ENCODE measurements around the gene MARK3. TPM values are rescaled to one million over a fixed set of nuclear protein-coding genes. Genes with fewer than 3 reads are reported as not detected.

The MARK3 gene
- total RNA-seq, 1 experiment from 2014 or later: 81.9 TPM

DNA sequence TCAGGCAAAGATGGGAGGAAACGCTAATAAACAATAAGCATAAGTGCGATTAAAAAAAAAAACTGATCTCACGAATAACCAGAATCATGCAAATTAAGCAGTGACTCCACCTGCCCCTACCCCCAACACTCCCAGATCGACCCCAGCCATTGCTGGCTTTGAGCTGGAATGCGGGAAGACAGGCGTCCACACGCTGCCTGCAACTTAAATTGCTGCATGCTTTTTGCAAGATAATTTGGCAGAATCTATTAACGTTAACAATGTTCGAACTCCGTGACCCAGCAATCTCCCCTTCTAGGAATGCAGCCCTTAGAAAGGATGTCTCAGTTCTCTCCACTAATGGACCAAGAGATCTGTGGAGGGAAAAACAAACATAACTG lies 138.3 kb downstream of the MARK3 start:
- H2AFZ ChIP-seq (ENCODE audit: low read length): no peak overlapping the region
- peak overlapping the region; percentile 36 for H3K4me2 ChIP-seq (ENCODE audit: insufficient read depth, insufficient read length, low read length)
- Mint-ChIP-seq H3K9me3 (peaks cover 4 to 5% of the 10 kb centered on the region in 2 experiments; a peak in 3 of 5 replicates), H3K27ac (no peak overlapping the region), H3K4me1 (peaks cover 21 to 42% of the 10 kb centered on the region in 2 experiments), H3K36me3 (ENCODE audit: insufficient read depth in 1 of 3, low read depth in 3 of 3) (peaks cover 10 to 15% (median 13%) of the 10 kb centered on the region in 3 experiments), H3K27me3 (ENCODE audit: low read depth) (peaks cover 35% of the 10 kb centered on the region), H3K4me3 (peak overlapping the region; percentile 59 to 77)
- H2BK12ac ChIP-seq (ENCODE audit: insufficient read length, low read depth, low read length): no peak overlapping the region
- H3K4ac ChIP-seq (ENCODE audit: low read depth, low read length): no peak overlapping the region
- no peak overlapping the region for H3K9ac ChIP-seq (ENCODE audit: extremely low read depth, insufficient read length, low read length)
- H4K5ac ChIP-seq (ENCODE audit: insufficient read length, low read depth, low read length): no peak overlapping the region
- H3K4me1 ChIP-seq (ENCODE audit: insufficient read depth, low read length): no peaks in the 10 kb centered on the region
- no peak overlapping the region for H2BK15ac ChIP-seq (ENCODE audit: low read depth, low read length)
- no peak overlapping the region for H3K18ac ChIP-seq (ENCODE audit: insufficient read length, low read depth, low read length)
- peaks cover 12% of the 10 kb centered on the region for H3K23me2 ChIP-seq (ENCODE audit: insufficient read length, low read depth, low read length, poor library complexity, severe bottlenecking)
- H2BK120ac ChIP-seq (ENCODE audit: low read depth, low read length, poor library complexity, severe bottlenecking): no peak overlapping the region
- no peak overlapping the region for H3K23ac ChIP-seq (ENCODE audit: insufficient read length, low read depth, low read length)
- no peak overlapping the region for H2BK5ac ChIP-seq (ENCODE audit: insufficient read length, low read length)
- peaks cover 7% of the 10 kb centered on the region; the same call in 1 of the 2 replicates for H3K27me3 ChIP-seq (ENCODE audit: insufficient read depth, low read length)
- TF ChIP-seq, protein P1, sequence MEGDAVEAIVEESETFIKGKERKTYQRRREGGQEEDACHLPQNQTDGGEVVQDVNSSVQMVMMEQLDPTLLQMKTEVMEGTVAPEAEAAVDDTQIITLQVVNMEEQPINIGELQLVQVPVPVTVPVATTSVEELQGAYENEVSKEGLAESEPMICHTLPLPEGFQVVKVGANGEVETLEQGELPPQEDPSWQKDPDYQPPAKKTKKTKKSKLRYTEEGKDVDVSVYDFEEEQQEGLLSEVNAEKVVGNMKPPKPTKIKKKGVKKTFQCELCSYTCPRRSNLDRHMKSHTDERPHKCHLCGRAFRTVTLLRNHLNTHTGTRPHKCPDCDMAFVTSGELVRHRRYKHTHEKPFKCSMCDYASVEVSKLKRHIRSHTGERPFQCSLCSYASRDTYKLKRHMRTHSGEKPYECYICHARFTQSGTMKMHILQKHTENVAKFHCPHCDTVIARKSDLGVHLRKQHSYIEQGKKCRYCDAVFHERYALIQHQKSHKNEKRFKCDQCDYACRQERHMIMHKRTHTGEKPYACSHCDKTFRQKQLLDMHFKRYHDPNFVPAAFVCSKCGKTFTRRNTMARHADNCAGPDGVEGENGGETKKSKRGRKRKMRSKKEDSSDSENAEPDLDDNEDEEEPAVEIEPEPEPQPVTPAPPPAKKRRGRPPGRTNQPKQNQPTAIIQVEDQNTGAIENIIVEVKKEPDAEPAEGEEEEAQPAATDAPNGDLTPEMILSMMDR (conservative IDR thresholded peaks at IDR 0.05): no peak
- DNase-seq: no peak
- no peak overlapping the region for H3K27ac ChIP-seq (ENCODE audit: insufficient read length, low read depth, low read length)
- H4K20me1 ChIP-seq (ENCODE audit: control insufficient read depth, insufficient read depth, insufficient read length): peaks cover 3% of the 10 kb centered on the region
- H4K91ac ChIP-seq (ENCODE audit: insufficient read length, low read depth, low read length): no peak overlapping the region
- H2AK5ac ChIP-seq (ENCODE audit: insufficient read length, low read length): no peak overlapping the region
- H3K79me1 ChIP-seq (ENCODE audit: insufficient read depth, low read depth, low read length, poor library complexity, severe bottlenecking): no peaks in the 10 kb centered on the region
- no CpG with 5 or more reads among the region's 10 CpGs for WGBS (ENCODE audit: extremely low coverage, insufficient read length, low lambda C conversion rate)
- H4K8ac ChIP-seq (replicated peaks; ENCODE audit: insufficient read length, low read depth, low read length): no peak overlapping the region
- no peaks in the 10 kb centered on the region for H3K9me3 ChIP-seq (ENCODE audit: control insufficient read depth, low read depth, low read length)
- H3T11ph ChIP-seq (ENCODE audit: low read length): no peak overlapping the region
- no peak overlapping the region for H3K56ac ChIP-seq (ENCODE audit: insufficient read length, low read depth, low read length)
- no peaks in the 10 kb centered on the region for H3K79me2 ChIP-seq (ENCODE audit: insufficient read depth, low read length)
- no peak overlapping the region for H3K14ac ChIP-seq (ENCODE audit: insufficient read depth, low read length)
- no peak overlapping the region for H2BK20ac ChIP-seq (ENCODE audit: low read depth, low read length, poor library complexity, severe bottlenecking)

Data from H9 (cell line).